DOHH2 (cell line): ENCODE results near the gene KCNG2.

Source experiments
- H3F3A ChIP-seq: fragments of 200-600 bp; sonication (generic), shearing (Covaris generic); 2 replicates; pipeline ENCODE4 v1.6.0; 2016; ENCODE audit warnings: antibody characterized with exemption, mild to moderate bottlenecking; ENCODE audit not compliant: control insufficient read depth, insufficient read depth
- H3K27ac ChIP-seq: fragments of 200-600 bp; sonication (generic); 2 replicates; pipeline ENCODE4 v1.5.1; 2014; ENCODE audit warnings: low read depth, mild to moderate bottlenecking, low read length, moderate library complexity
- H3K27me3 ChIP-seq: fragments of 200-600 bp; sonication (generic); 2 replicates; pipeline ENCODE4 v1.6.1; 2014; ENCODE audit warnings: mild to moderate bottlenecking, low read length, mixed read lengths; ENCODE audit not compliant: control insufficient read depth
- H3K36me3 ChIP-seq: fragments of 200-600 bp; sonication (generic); 2 replicates; pipeline ENCODE4 v1.6.1; 2014; ENCODE audit warnings: mild to moderate bottlenecking, low read length, moderate library complexity, mixed read lengths; ENCODE audit not compliant: control insufficient read depth
- H3K4me1 ChIP-seq: fragments of 200-600 bp; sonication (generic); 2 replicates; pipeline ENCODE4 v1.6.1; 2014; ENCODE audit warnings: mild to moderate bottlenecking, low read length, mixed read lengths; ENCODE audit not compliant: control insufficient read depth
- H3K4me2 ChIP-seq: fragments of 200-600 bp; sonication (generic); 2 replicates; pipeline ENCODE4 v1.6.0; 2014; ENCODE audit warnings: mild to moderate bottlenecking, low read length, moderate library complexity
- H3K4me3 ChIP-seq: fragments of 200-600 bp; sonication (generic); 2 replicates; pipeline ENCODE4 v1.5.1; 2014; ENCODE audit warnings: mild to moderate bottlenecking, low read length, mixed read lengths
- H3K79me2 ChIP-seq: fragments of 200-600 bp; sonication (generic); 2 replicates; pipeline ENCODE4 v1.6.1; 2014; ENCODE audit warnings: mild to moderate bottlenecking, low read length, mixed read lengths; ENCODE audit not compliant: control insufficient read depth
- H3K9me2 ChIP-seq: fragments of 200-600 bp; sonication (generic); replicated peaks from 2 replicates; pipeline ENCODE4 v1.6.1; 2014; ENCODE audit warnings: mild to moderate bottlenecking, low read length, mixed read lengths; ENCODE audit not compliant: control insufficient read depth
- H3K9me3 ChIP-seq: fragments of 200-600 bp; sonication (generic); 2 replicates; pipeline ENCODE4 v1.6.1; 2014; ENCODE audit warnings: antibody characterized with exemption, low read length, mixed read lengths; ENCODE audit not compliant: control insufficient read depth, insufficient read depth
- H4K20me1 ChIP-seq: fragments of 200-600 bp; sonication (generic); 2 replicates; pipeline ENCODE4 v1.6.0; 2014; ENCODE audit warnings: low read depth, mild to moderate bottlenecking, antibody characterized with exemption, low read length, moderate library complexity; ENCODE audit not compliant: control insufficient read depth, insufficient read depth
- CTCF ChIP-seq: fragments of 200-600 bp; sonication (generic); IDR thresholded peaks from one replicate; pipeline ENCODE4 v1.5.1; 2014; ENCODE audit warnings: antibody characterized with exemption, mild to moderate bottlenecking, low read depth, low read length; ENCODE audit not compliant: poor library complexity, severe bottlenecking
- EZH2phosphoT487 ChIP-seq: fragments of 200-600 bp; sonication (generic); IDR thresholded peaks from 2 replicates; pipeline ENCODE4 v1.6.1; 2017; ENCODE audit warnings: borderline replicate concordance, mild to moderate bottlenecking, antibody characterized with exemption, low read length, moderate library complexity, mixed read lengths

The KCNG2 gene

GRCh38 chr18:79924814-79925731 lies 127.3 kb downstream of the KCNG2 start:
- H3K27me3 ChIP-seq = no peaks in the 10 kb centered on the region
- peaks cover 36% of the 10 kb centered on the region for H3K79me2 ChIP-seq
- no peak overlapping the region for H3K4me2 ChIP-seq
- H3K9me3 ChIP-seq = peaks cover 10% of the 10 kb centered on the region
- H4K20me1 ChIP-seq = no peaks in the 10 kb centered on the region
- H3K27ac ChIP-seq = no peak overlapping the region
- H3K4me1 ChIP-seq = no peaks in the 10 kb centered on the region
- no peaks in the 10 kb centered on the region for H3K9me2 ChIP-seq
- peaks cover 24% of the 10 kb centered on the region for H3K36me3 ChIP-seq
- TF ChIP-seq EZH2phosphoT487 (no peak), CTCF (no peak)
- no peaks in the 10 kb centered on the region for H3F3A ChIP-seq
- no peak overlapping the region for H3K4me3 ChIP-seq

GRCh38 chr18:79926306-79926705 lies 128.6 kb downstream of the KCNG2 start:
- H3K9me2 ChIP-seq = no peaks in the 10 kb centered on the region
- no peak overlapping the region for H3K4me2 ChIP-seq
- peaks cover 15% of the 10 kb centered on the region for H3K9me3 ChIP-seq
- H3K4me3 ChIP-seq = no peak overlapping the region
- H3K27ac ChIP-seq = no peak overlapping the region
- TF ChIP-seq CTCF (no peak), EZH2phosphoT487 (no peak)
- no peaks in the 10 kb centered on the region for H3K27me3 ChIP-seq
- no peaks in the 10 kb centered on the region for H4K20me1 ChIP-seq
- H3K79me2 ChIP-seq = peaks cover 44% of the 10 kb centered on the region
- H3F3A ChIP-seq = no peaks in the 10 kb centered on the region
- H3K36me3 ChIP-seq = peaks cover 33% of the 10 kb centered on the region
- no peaks in the 10 kb centered on the region for H3K4me1 ChIP-seq

GRCh38 chr18:79926715-79927606 lies 129.2 kb downstream of the KCNG2 start:
- Histone ChIP-seq H3K4me2 (no peak overlapping the region), H3K9me3 (peaks cover 20% of the 10 kb centered on the region), H3F3A (no peaks in the 10 kb centered on the region), H4K20me1 (no peaks in the 10 kb centered on the region), H3K9me2 (no peaks in the 10 kb centered on the region), H3K4me1 (no peaks in the 10 kb centered on the region), H3K79me2 (peaks cover 48% of the 10 kb centered on the region), H3K36me3 (peaks cover 36% of the 10 kb centered on the region), H3K27me3 (no peaks in the 10 kb centered on the region), H3K4me3 (no peak overlapping the region), H3K27ac (no peak overlapping the region)
- TF ChIP-seq EZH2phosphoT487 (no peak), CTCF (no peak)
